ENCODE measurements around the gene KLHDC7A. TPM values are rescaled to one million over a fixed set of nuclear protein-coding genes. Genes with fewer than 3 reads are reported as not detected.

Gene KLHDC7A
- not detected in 2 replicates for total RNA-seq

DNA sequence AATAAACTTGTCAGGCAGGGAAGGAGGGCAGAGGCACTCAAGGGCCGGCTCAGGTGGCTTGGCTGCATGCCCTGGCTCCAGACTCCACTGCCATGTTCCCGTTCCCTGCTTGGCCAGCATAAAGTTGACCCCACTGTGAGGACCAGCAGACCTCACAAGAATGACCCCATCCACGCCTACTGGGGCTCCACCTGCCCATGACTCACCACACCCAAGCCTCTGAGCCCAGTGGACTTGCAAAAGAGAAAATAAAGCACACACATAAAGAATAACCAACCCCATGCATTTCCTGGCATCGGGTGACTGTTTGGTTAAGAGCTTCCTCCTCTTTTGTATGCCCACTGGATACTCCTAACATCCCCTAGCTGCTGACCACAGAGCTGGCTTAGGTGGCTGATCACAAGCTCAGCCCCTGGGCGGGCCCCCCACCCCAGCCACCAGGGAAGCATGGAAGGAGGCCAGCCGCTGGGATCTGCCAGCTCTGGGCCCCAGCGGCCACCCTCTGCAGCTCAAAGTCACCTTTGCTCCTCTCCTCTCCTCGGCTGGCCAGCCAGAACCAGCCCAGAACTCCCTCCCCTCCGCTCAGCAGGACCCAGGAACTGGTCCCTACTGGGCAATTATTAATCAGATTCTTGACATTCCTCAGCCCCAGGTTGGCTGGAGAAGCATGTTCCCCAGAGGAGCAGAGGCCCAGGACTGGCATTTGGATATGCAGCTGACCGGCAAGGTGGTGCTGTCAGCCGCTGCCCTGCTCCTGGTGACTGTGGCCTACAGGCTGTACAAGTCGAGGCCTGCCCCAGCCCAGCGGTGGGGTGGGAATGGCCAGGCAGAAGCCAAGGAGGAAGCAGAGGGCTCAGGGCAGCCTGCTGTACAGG, at the start of gene KLHDC7A:
KLHDC7A (plus strand) TSS at position 616 of the 875 bp plus-strand sequence; CDS start at position 668, 52 bp downstream.
- Mint-ChIP-seq H3K4me1 (ENCODE audit: low read depth) (peaks cover 10% of the 10 kb centered on the region), H3K4me3 (ENCODE audit: low read depth) (no peak within 1 kb of the TSS), H3K9me3 (no peaks in the 10 kb centered on the region), H3K27ac (no peak within 1 kb of the TSS), H3K27me3 (ENCODE audit: low read depth) (peaks cover 2% of the 10 kb centered on the region), H3K36me3 (ENCODE audit: low read depth) (no peaks in the 10 kb centered on the region)
- intact Hi-C loops (cut with micrococcal nuclease) = no loop called here
- DNase-seq (ENCODE audit: low spot score) = no peak

DNA sequence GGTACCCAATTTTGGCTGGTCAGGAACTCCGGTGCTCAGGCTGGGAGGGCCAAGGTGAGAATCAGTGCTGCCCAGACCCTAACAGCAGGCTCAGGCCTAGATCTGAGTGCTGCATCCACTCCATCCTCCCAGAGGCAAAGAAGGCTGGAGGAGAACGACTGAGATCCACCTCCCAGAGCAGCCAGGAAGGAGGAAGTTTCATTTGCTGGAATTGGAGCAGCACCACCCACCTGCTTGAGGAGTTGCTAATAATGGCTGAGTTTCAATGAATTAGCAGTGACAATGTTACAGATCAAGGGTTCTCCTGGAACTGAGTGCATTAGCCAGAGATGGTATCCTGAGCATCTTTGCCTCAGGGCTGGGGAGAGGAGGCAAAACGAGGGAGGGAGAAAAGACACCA, 46.7 kb upstream of the KLHDC7A start:
- Mint-ChIP-seq H3K4me1 (ENCODE audit: low read depth) (no peaks in the 10 kb centered on the region), H3K9me3 (no peaks in the 10 kb centered on the region), H3K27ac (no peak overlapping the region), H3K36me3 (ENCODE audit: low read depth) (no peaks in the 10 kb centered on the region), H3K27me3 (ENCODE audit: low read depth) (no peaks in the 10 kb centered on the region), H3K4me3 (ENCODE audit: low read depth) (no peak overlapping the region)
- no peak for DNase-seq (ENCODE audit: low spot score)
- intact Hi-C loops (cut with micrococcal nuclease) = no loop called here

DNA sequence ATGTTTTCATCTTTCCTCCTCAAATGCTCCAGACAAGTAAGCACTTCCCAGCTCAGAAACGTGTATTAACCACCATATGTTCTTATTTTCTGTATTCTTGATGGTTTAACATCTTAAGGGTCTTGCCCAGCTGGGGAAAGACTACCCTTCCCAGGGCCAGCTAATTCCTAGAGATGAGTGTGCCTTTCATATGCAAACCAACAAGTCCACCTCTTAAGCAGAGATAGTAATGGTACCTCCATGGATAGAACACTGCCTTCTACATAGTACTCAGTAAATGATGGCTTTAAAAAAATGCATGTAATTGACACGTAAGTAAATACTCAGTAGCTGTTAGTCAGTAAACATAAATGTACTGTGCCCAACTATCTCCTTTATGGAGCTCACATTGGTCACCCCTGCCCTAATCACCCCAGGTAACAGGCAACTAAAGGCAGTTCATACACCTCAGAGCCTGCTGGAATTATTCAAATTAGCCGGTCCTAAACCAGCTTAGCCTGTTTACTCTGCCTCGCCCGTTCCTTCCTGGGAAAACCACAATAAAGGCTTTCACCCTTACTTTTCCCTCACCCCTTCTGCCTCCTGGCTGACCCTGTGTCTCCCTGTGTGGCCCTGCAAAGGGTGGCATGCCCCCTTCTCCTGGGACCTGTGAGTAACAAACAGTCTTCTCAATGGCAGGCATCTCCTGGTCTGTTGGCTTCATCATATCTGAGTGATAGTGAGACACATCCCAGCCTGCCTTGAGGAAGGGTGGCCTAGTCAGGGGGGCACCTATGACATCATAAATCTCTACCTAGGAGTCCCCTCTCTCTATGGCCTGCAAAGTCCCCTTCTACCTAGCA, 40.1 kb upstream of the KLHDC7A start:
- Mint-ChIP-seq H3K4me3 (ENCODE audit: low read depth) (no peak overlapping the region), H3K27ac (no peak overlapping the region), H3K27me3 (ENCODE audit: low read depth) (no peaks in the 10 kb centered on the region), H3K4me1 (ENCODE audit: low read depth) (no peaks in the 10 kb centered on the region), H3K36me3 (ENCODE audit: low read depth) (no peaks in the 10 kb centered on the region), H3K9me3 (no peaks in the 10 kb centered on the region)
- intact Hi-C loops (cut with micrococcal nuclease) = no loop called here
- DNase-seq (ENCODE audit: low spot score) = no peak

DNA sequence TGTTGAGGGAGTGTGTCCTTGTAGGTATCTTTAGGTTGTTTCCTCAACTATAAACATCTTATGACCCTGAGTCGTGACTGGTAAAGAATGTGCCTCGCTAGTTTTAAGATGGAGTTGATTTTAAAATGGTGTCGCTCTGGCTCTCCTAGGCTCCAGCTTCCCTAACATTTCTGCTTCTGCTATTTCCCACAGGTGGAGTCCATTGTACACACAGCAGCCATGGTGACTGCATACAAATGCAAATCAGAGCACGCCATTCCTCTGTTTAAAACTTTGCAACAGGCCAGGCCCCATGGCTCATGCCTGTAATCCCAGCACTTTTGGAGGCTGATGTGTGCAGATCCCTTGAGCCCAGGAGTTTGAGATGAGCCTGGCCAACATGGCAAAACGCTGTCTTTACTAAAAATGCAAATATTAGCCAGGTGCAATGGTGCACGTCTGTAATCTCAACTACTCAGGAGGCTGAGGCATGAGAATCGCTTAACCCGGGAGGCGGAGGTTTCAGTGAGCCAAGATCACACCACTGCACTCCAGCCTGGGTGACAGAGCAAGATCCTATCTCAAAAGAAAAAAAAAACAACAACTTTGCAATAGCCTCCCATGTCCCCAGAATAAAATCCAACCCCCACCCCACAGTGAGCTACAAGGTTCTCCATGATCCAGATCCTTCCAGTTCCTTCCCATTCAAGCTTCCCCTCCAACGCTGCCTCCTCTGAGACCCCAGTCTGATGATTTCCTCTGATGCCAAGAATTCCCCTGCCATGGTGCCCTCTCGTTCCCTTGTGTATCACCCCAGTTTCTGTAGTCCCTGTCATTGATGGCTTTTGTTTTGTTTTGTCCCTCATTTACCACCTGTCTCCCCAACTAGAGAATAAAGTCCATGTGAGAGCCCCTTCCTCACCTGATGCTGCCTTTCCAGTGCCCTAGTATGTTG, 36.9 kb upstream of the KLHDC7A start:
- no peak overlapping the region for H3K27ac Mint-ChIP-seq
- H3K9me3 Mint-ChIP-seq = no peaks in the 10 kb centered on the region
- no peak for DNase-seq (ENCODE audit: low spot score)
- H3K36me3 Mint-ChIP-seq (ENCODE audit: low read depth) = no peaks in the 10 kb centered on the region
- intact Hi-C loops (cut with micrococcal nuclease) = no loop called here
- no peak overlapping the region for H3K4me3 Mint-ChIP-seq (ENCODE audit: low read depth)
- H3K27me3 Mint-ChIP-seq (ENCODE audit: low read depth) = no peaks in the 10 kb centered on the region
- H3K4me1 Mint-ChIP-seq (ENCODE audit: low read depth) = no peaks in the 10 kb centered on the region

DNA sequence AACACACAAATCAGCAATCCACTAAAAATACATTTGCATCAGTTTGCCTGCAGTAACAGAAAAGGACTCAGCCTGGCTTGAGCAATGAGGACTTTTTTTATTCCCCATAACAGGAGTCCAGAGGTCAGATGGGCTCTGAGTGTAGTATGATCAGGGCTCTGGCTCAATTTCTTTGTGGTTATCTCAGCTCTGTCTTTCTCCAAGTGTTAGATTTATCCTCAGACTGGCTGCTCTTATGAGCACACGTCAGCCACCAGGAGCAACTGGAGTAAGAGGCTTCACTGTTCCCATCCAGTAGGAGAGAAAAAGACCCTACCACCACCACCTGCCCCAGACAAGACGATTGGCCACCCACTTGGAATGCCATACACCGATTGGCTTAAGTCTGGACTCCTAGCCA, 36.2 kb upstream of the KLHDC7A start:
- Mint-ChIP-seq H3K9me3 (no peaks in the 10 kb centered on the region), H3K4me3 (ENCODE audit: low read depth) (no peak overlapping the region), H3K36me3 (ENCODE audit: low read depth) (no peaks in the 10 kb centered on the region), H3K27me3 (ENCODE audit: low read depth) (no peaks in the 10 kb centered on the region), H3K4me1 (ENCODE audit: low read depth) (no peaks in the 10 kb centered on the region), H3K27ac (no peak overlapping the region)
- DNase-seq (ENCODE audit: low spot score) = no peak
- intact Hi-C loops (cut with micrococcal nuclease) = no loop called here

DNA sequence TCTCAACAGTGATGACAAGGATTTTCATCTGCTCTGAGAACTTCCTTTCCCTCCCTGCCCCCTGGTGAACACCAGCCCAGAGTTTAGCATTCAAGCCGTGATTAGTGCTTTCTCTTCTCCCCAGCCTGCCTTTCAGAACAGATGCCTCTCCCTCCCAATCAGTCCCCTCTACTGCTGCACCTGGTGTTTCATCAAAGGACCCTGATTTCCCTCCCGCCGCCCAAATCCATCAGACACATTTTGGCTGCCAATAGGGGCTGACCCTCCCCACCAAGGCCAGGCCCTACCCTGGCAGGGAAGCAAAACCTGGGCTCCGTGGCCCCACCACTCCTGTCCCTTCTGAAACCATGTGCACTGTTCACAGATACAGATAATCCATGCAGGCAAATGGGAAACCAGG, 34.0 kb upstream of the KLHDC7A start:
- intact Hi-C loops (cut with micrococcal nuclease) = no loop called here
- H3K4me3 Mint-ChIP-seq (ENCODE audit: low read depth) = no peak overlapping the region
- H3K27ac Mint-ChIP-seq = no peak overlapping the region
- no peaks in the 10 kb centered on the region for H3K9me3 Mint-ChIP-seq
- no peaks in the 10 kb centered on the region for H3K27me3 Mint-ChIP-seq (ENCODE audit: low read depth)
- DNase-seq (ENCODE audit: low spot score) = no peak
- no peaks in the 10 kb centered on the region for H3K4me1 Mint-ChIP-seq (ENCODE audit: low read depth)
- H3K36me3 Mint-ChIP-seq (ENCODE audit: low read depth) = no peaks in the 10 kb centered on the region

DNA sequence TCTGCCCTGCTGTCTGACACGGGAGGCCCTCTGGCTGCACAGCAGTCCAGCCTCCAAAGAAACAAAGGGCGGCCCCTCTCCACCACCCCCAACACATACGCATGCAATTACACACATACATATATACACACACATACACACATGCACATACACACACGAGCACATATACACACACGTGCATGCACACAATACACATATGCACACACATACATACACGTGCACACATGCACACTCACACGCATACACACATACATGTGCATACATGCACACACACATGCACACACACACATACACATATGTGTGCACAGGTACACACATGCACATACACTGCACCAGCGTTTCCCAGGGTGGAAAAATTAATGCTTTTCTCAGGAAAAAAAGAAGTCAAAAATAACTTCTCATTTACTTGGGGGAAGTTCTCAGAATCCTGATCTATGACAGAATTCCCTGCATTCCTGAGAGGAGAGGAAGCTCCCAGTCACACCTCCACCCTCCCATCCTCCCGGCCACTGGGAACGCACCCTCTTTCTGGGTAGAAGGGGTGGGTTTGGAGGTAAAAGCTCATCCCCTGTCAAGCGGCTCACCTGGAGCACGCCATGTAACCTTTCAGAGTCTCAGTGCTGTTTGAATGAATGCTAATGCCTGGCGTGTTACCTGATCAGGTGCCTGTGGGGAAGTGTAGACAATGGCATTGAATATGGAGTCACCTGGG, 33.1 kb upstream of the KLHDC7A start:
- H3K27ac Mint-ChIP-seq = no peak overlapping the region
- no peaks in the 10 kb centered on the region for H3K36me3 Mint-ChIP-seq (ENCODE audit: low read depth)
- no peak for DNase-seq (ENCODE audit: low spot score)
- intact Hi-C loops (cut with micrococcal nuclease) = no loop called here
- no peaks in the 10 kb centered on the region for H3K27me3 Mint-ChIP-seq (ENCODE audit: low read depth)
- no peaks in the 10 kb centered on the region for H3K4me1 Mint-ChIP-seq (ENCODE audit: low read depth)
- H3K4me3 Mint-ChIP-seq (ENCODE audit: low read depth) = no peak overlapping the region
- H3K9me3 Mint-ChIP-seq = no peaks in the 10 kb centered on the region

DNA sequence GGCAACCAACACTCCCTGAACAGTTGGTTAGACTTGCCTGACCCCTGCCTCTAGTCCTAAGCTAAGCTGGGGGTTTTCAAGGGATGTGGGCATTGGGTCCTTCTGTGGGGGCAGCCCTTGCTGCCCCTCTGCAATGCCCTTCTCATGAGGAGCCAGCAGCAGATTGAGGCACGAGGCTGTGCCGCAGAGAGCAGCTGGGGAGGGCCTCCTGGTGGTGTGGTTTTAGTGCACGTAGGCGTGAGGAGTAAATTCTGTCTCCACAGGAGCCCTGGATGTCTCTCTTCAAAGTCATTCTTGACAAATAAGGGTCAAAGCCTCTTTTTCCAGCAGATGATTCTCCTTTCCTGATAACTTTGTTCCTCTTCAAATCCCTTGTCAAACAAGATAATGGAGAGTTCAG, 31.8 kb upstream of the KLHDC7A start:
- intact Hi-C loops (cut with micrococcal nuclease) = no loop called here
- DNase-seq (ENCODE audit: low spot score) = no peak
- Mint-ChIP-seq H3K36me3 (ENCODE audit: low read depth) (no peaks in the 10 kb centered on the region), H3K4me1 (ENCODE audit: low read depth) (no peaks in the 10 kb centered on the region), H3K27ac (no peak overlapping the region), H3K4me3 (ENCODE audit: low read depth) (no peak overlapping the region), H3K9me3 (no peaks in the 10 kb centered on the region), H3K27me3 (ENCODE audit: low read depth) (no peaks in the 10 kb centered on the region)

DNA sequence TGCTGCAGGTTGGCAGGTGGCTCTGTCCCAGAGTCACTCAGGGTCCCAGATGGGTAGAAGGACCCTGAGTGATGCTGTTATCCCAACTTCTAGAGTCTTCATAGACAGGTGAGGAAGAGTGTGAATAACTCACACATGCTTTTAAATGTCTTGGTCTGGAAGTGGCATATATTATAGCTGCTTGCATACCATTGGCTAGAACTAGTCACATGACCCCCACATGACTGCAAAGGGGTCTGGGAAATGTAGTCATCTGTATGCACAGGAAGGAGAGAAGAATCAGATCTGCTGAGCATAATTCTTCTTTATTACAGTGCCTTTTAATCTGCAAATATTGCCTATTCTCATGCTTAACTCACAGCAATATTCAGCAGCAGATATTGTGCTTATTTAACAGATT, 28.2 kb upstream of the KLHDC7A start:
- no peaks in the 10 kb centered on the region for H3K9me3 Mint-ChIP-seq
- H3K27me3 Mint-ChIP-seq (ENCODE audit: low read depth) = no peaks in the 10 kb centered on the region
- intact Hi-C loops (cut with micrococcal nuclease) = no loop called here
- DNase-seq (ENCODE audit: low spot score) = no peak
- H3K27ac Mint-ChIP-seq = no peak overlapping the region
- H3K36me3 Mint-ChIP-seq (ENCODE audit: low read depth) = no peaks in the 10 kb centered on the region
- H3K4me1 Mint-ChIP-seq (ENCODE audit: low read depth) = no peaks in the 10 kb centered on the region
- H3K4me3 Mint-ChIP-seq (ENCODE audit: low read depth) = no peak overlapping the region

DNA sequence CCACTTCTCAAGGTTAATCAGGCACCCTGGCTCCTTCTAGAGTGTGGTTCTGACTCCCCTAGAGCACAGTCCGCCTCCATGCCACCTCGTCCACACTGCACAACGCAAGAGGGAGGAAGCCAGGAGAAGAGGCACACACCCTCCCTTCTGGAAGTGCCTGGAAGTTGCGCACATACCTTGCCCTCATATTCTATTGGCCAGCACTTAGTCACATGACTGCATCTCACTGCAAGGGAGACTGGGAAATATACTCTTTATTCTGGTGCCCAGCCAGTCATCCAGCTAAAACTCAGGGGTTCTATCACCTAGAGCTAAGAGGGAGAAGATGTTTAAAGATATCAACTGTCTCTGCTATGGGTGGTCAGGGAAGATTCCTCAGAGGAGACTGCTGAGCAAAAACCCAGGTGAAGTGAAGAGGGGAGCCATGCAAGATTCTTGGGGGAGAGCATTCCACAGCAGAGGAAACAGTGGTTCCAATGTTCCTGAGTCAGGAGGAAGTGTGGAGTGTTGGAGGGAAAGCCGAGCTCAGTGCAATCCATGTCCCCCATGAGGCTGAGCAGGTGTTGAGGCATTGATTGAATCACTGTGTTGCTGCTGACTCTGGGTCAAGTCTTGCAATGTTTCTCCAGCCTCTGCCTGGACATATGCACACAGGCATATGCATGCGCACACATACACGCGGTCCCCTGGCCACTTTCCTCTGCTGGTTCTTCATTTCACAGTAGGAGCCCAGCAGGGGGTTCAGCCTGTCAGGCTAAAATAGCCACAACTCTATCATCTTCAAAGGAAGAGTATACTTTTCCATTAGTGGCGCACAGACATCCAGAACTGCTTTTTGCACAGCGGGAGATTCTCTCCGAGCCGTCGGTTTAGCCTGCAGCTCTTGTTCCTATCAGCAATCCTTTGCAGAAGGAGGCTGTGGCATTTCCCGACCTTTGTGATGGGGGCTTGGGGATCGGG, 22.3 kb upstream of the KLHDC7A start:
- intact Hi-C loops (cut with micrococcal nuclease) = no loop called here
- Mint-ChIP-seq H3K36me3 (ENCODE audit: low read depth) (no peaks in the 10 kb centered on the region), H3K27ac (no peak overlapping the region), H3K27me3 (ENCODE audit: low read depth) (no peaks in the 10 kb centered on the region), H3K9me3 (no peaks in the 10 kb centered on the region), H3K4me1 (ENCODE audit: low read depth) (no peaks in the 10 kb centered on the region), H3K4me3 (ENCODE audit: low read depth) (no peak overlapping the region)
- DNase-seq (ENCODE audit: low spot score) = no peak

DNA sequence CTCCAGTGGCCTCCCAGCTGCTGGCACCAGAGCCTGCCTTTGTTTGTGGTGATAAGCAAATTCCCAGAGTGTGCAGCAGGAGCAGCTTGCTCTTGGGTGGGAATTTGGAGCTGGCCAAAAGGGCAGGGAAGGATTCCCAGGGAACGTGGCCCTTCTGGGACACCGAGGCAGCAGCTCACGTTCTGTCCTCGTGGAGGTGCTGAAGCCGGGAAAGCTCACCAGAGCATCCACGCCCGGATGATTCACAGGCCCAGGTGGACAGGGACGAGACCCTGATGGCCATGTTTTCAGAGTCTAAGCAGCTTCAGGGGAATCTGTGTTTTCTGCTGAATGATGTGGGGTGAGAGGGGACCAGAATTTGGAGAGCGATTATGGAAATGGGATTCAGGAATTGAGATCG, 19.1 kb upstream of the KLHDC7A start:
- Mint-ChIP-seq H3K27ac (no peak overlapping the region), H3K9me3 (no peaks in the 10 kb centered on the region), H3K27me3 (ENCODE audit: low read depth) (no peaks in the 10 kb centered on the region), H3K4me3 (ENCODE audit: low read depth) (no peak overlapping the region), H3K36me3 (ENCODE audit: low read depth) (no peaks in the 10 kb centered on the region), H3K4me1 (ENCODE audit: low read depth) (no peaks in the 10 kb centered on the region)
- DNase-seq (ENCODE audit: low spot score) = no peak
- intact Hi-C loops (cut with micrococcal nuclease) = no loop called here
